ENCODE measurements around the gene MTARC2.

Gene MTARC2

GRCh38 chr1:220748089-220748934, at the start of gene MTARC2:
Gene MTARC2 (plus strand): TSS chr1:220748322. CDS start chr1:220748532, 210 bp downstream.
- H3K4me1 Mint-ChIP-seq (ENCODE audit: low read depth), result peaks cover 12% of the 10 kb centered on the region
- H3K4me3 Mint-ChIP-seq, result peak within 1 kb of the TSS; percentile 83
- no peaks in the 10 kb centered on the region for H3K36me3 Mint-ChIP-seq (ENCODE audit: low read depth)
- H3K9me3 Mint-ChIP-seq, result no peaks in the 10 kb centered on the region
- intact Hi-C loops (cut with micrococcal nuclease), result no loop called here
- H3K27me3 Mint-ChIP-seq, result peaks cover 43% of the 10 kb centered on the region
- H3K27ac Mint-ChIP-seq, result peak within 1 kb of the TSS; percentile 20

- H3K36me3 Mint-ChIP-seq (ENCODE audit: low read depth), result no peaks in the 10 kb centered on the region
Observed at GRCh38 chr1:220698607-220699016, 49.5 kb upstream of the MTARC2 start.

GRCh38 chr1:220699044-220699443, 49.1 kb upstream of the MTARC2 start:
- H3K27ac Mint-ChIP-seq, result no peak overlapping the region
- H3K36me3 Mint-ChIP-seq (ENCODE audit: low read depth), result no peaks in the 10 kb centered on the region
- no peaks in the 10 kb centered on the region for H3K9me3 Mint-ChIP-seq
- no peak overlapping the region for H3K4me3 Mint-ChIP-seq
- intact Hi-C loops (cut with micrococcal nuclease), result no loop called here
- peaks cover 26% of the 10 kb centered on the region for H3K4me1 Mint-ChIP-seq (ENCODE audit: low read depth)
- no peaks in the 10 kb centered on the region for H3K27me3 Mint-ChIP-seq

More at GRCh38 chr1:220698607-220699016, 49.5 kb upstream of the MTARC2 start:
- Mint-ChIP-seq H3K9me3 (no peaks in the 10 kb centered on the region), H3K4me1 (ENCODE audit: low read depth) (peaks cover 23% of the 10 kb centered on the region), H3K4me3 (no peak overlapping the region), H3K27ac (no peak overlapping the region), H3K27me3 (no peaks in the 10 kb centered on the region)
- intact Hi-C loops (cut with micrococcal nuclease), result no loop called here

- no peaks in the 10 kb centered on the region for H3K27me3 Mint-ChIP-seq
- H3K4me1 Mint-ChIP-seq (ENCODE audit: low read depth), result peaks cover 26% of the 10 kb centered on the region
- no peaks in the 10 kb centered on the region for H3K9me3 Mint-ChIP-seq
- intact Hi-C loops (cut with micrococcal nuclease), result no loop called here
- H3K27ac Mint-ChIP-seq, result no peak overlapping the region
- H3K4me3 Mint-ChIP-seq, result no peak overlapping the region
- no peaks in the 10 kb centered on the region for H3K36me3 Mint-ChIP-seq (ENCODE audit: low read depth)
Observed at GRCh38 chr1:220700556-220701179, 47.5 kb upstream of the MTARC2 start.

GRCh38 chr1:220701974-220702373, 46.1 kb upstream of the MTARC2 start:
- Mint-ChIP-seq H3K27me3 (no peaks in the 10 kb centered on the region), H3K27ac (no peak overlapping the region), H3K4me1 (ENCODE audit: low read depth) (peaks cover 26% of the 10 kb centered on the region), H3K36me3 (ENCODE audit: low read depth) (no peaks in the 10 kb centered on the region), H3K4me3 (no peak overlapping the region), H3K9me3 (no peaks in the 10 kb centered on the region)
- intact Hi-C loops (cut with micrococcal nuclease), result no loop called here

- H3K27me3 Mint-ChIP-seq, result no peaks in the 10 kb centered on the region
- H3K4me3 Mint-ChIP-seq, result no peak overlapping the region
Observed at GRCh38 chr1:220702733-220703270, 45.3 kb upstream of the MTARC2 start.

GRCh38 chr1:220703305-220703704, 44.8 kb upstream of the MTARC2 start:
- Mint-ChIP-seq H3K4me1 (ENCODE audit: low read depth) (peaks cover 20% of the 10 kb centered on the region), H3K4me3 (no peak overlapping the region), H3K27ac (no peak overlapping the region), H3K9me3 (no peaks in the 10 kb centered on the region), H3K36me3 (ENCODE audit: low read depth) (no peaks in the 10 kb centered on the region), H3K27me3 (no peaks in the 10 kb centered on the region)
- intact Hi-C loops (cut with micrococcal nuclease), result no loop called here

More at GRCh38 chr1:220702733-220703270, 45.3 kb upstream of the MTARC2 start:
- Mint-ChIP-seq H3K9me3 (no peaks in the 10 kb centered on the region), H3K4me1 (ENCODE audit: low read depth) (peaks cover 20% of the 10 kb centered on the region), H3K36me3 (ENCODE audit: low read depth) (no peaks in the 10 kb centered on the region), H3K27ac (no peak overlapping the region)
- intact Hi-C loops (cut with micrococcal nuclease), result no loop called here

GRCh38 chr1:220705782-220706181, 42.3 kb upstream of the MTARC2 start:
- Mint-ChIP-seq H3K36me3 (ENCODE audit: low read depth) (no peaks in the 10 kb centered on the region), H3K4me1 (ENCODE audit: low read depth) (peaks cover 34% of the 10 kb centered on the region), H3K9me3 (no peaks in the 10 kb centered on the region), H3K27ac (no peak overlapping the region), H3K27me3 (no peaks in the 10 kb centered on the region), H3K4me3 (no peak overlapping the region)
- intact Hi-C loops (cut with micrococcal nuclease), result no loop called here

GRCh38 chr1:220706480-220706879, 41.6 kb upstream of the MTARC2 start:
- H3K4me3 Mint-ChIP-seq, result no peak overlapping the region
- intact Hi-C loops (cut with micrococcal nuclease), result no loop called here
- no peaks in the 10 kb centered on the region for H3K9me3 Mint-ChIP-seq
- peaks cover 40% of the 10 kb centered on the region for H3K4me1 Mint-ChIP-seq (ENCODE audit: low read depth)
- no peaks in the 10 kb centered on the region for H3K36me3 Mint-ChIP-seq (ENCODE audit: low read depth)
- no peaks in the 10 kb centered on the region for H3K27me3 Mint-ChIP-seq
- H3K27ac Mint-ChIP-seq, result no peak overlapping the region

- no peaks in the 10 kb centered on the region for H3K27me3 Mint-ChIP-seq
- intact Hi-C loops (cut with micrococcal nuclease), result no loop called here
- no peaks in the 10 kb centered on the region for H3K9me3 Mint-ChIP-seq
- no peak overlapping the region for H3K4me3 Mint-ChIP-seq
- H3K27ac Mint-ChIP-seq, result no peak overlapping the region
- peaks cover 41% of the 10 kb centered on the region for H3K4me1 Mint-ChIP-seq (ENCODE audit: low read depth)
- no peaks in the 10 kb centered on the region for H3K36me3 Mint-ChIP-seq (ENCODE audit: low read depth)
Observed at GRCh38 chr1:220707160-220707559, 41.0 kb upstream of the MTARC2 start.

- Mint-ChIP-seq H3K27ac (no peak overlapping the region), H3K4me1 (ENCODE audit: low read depth) (peaks cover 30% of the 10 kb centered on the region)
- intact Hi-C loops (cut with micrococcal nuclease), result no loop called here
Observed at GRCh38 chr1:220708244-220708643, 39.9 kb upstream of the MTARC2 start.

GRCh38 chr1:220708936-220709801, 39.0 kb upstream of the MTARC2 start:
- Mint-ChIP-seq H3K9me3 (no peaks in the 10 kb centered on the region), H3K27ac (no peak overlapping the region), H3K4me3 (no peak overlapping the region), H3K4me1 (ENCODE audit: low read depth) (peaks cover 24% of the 10 kb centered on the region), H3K36me3 (ENCODE audit: low read depth) (no peaks in the 10 kb centered on the region), H3K27me3 (no peaks in the 10 kb centered on the region)
- intact Hi-C loops (cut with micrococcal nuclease), result no loop called here

More at GRCh38 chr1:220708244-220708643, 39.9 kb upstream of the MTARC2 start:
- Mint-ChIP-seq H3K4me3 (no peak overlapping the region), H3K36me3 (ENCODE audit: low read depth) (no peaks in the 10 kb centered on the region), H3K9me3 (no peaks in the 10 kb centered on the region), H3K27me3 (no peaks in the 10 kb centered on the region)

GRCh38 chr1:220710333-220710732, 37.8 kb upstream of the MTARC2 start:
- Mint-ChIP-seq H3K27ac (no peak overlapping the region), H3K4me3 (no peak overlapping the region), H3K36me3 (ENCODE audit: low read depth) (no peaks in the 10 kb centered on the region), H3K9me3 (no peaks in the 10 kb centered on the region), H3K27me3 (no peaks in the 10 kb centered on the region), H3K4me1 (ENCODE audit: low read depth) (peaks cover 24% of the 10 kb centered on the region)
- intact Hi-C loops (cut with micrococcal nuclease), result no loop called here

Measured in dendritic cell treated with granulocyte-macrophage colony-stimulating factor and Interleukin-4, amounts not matched to agents 40 ng/mL and 50 ng/mL, for 4 days (primary cell).